Fibroblast of skin of back (primary cell): ENCODE data around the gene PPP1R9A.
A peak's percentile ranks its signal among the peaks of the same experiment; 100 is the strongest.

Experiments
- DNase-seq: peaks from one replicate; pipeline ENCODE4 v3.0.0-alpha.2; 2013

Gene PPP1R9A

DNA sequence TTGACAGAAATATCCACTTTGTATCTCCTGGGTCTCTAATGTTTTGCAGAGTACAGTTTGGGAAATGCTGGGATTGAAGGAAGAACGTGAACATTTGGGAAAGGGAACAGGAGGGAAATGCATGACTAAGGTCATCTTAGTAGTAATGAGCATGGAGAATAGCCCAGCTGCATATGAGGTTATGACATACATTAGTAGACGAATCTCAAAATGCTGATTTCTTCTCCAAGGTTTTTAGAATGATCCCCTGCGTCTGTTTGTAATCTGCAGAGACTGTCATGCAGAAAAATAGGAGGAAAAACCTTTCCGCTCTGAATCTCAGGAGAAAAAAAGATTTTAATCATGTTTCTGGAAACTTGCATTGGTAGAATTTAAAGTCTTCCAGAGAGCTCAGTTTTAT is 133.6 kb downstream of the PPP1R9A start:
- DNase-seq = no peak

DNA sequence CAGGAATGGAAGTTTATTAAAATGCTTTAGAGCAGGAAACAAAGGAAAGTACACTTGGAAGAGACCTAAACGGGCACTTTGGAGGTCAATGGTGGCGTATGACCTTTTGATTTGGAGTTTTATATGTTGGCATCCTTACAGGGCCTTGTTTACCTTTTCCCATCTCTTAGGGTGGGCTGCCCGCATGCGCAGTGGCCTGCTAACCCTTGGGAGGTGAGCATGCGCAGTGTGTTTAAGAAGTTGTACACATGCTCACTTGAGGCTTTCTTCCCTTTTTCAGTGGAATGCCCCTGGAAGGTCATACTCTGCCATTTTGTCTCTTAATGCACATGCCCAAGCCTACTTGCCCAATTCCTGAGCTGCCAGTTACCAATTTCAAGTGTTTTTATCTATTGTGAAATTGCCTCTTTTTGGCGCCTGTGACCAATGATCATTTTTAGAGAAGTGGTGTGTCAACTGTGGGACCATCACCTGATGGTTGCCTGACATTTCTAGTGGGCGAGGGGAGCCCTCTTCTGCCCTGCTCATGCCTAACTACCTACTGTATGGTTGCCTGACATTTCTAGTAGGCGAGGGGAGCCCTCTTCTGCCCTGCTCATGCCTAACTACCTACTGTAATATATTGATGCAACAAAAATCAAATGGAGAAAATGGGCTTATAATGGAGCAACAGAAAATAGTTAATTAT is 138.0 kb downstream of the PPP1R9A start:
- DNase-seq = peak; percentile 32

DNA sequence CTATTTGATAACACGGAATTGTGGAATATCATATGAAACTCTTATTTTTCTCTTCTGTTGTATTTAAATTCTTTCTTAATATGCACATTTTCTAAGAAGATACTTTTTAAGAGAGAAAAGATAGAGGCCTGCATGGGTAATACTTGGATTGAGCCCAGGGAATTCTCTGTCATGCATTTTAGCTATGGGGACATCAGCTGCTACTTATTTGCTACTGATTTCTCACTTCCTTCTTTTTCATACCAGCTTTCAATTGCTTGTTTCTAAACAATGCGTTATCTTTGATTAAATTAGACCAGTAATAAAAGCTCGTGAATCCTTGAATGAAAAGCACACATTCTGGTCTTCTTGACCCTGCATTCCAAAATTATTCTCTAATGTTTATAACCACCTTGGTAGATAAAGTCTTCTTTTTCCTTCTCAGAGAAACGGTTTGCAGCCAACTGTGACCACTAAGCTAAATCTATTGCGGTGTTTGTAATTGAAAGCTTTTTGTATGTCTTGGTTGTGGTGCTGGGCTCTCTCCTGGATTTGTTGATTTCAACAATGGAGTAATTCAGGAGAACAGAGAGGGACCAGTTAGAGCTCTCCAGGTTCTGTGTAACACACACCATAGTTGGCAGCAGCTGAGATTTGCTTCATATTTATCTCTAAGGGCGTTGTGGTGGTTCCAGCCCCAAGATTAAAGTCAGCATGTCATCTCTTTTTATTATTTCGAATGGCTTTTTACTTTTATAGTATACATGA is 139.3 kb downstream of the PPP1R9A start:
- no peak for DNase-seq

DNA sequence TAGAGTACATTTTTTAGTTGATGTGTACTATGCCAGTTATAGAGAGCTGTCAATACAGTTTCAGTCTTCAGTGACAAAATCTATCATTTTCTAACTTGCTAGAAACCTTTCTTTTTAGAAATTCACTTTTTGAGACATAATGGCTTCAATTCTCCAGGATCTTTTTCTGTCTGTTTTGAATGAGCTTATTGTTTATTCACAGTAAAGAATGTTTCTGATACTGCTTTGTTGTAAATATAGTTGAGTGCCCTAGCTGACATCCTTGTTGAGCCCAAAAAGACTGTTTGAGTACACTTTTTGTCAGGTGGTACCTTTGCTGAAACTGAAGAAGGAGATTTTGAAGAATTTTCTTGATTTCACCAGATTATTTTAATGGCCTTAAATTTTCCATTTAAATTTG is 139.9 kb downstream of the PPP1R9A start:
- no peak for DNase-seq

DNA sequence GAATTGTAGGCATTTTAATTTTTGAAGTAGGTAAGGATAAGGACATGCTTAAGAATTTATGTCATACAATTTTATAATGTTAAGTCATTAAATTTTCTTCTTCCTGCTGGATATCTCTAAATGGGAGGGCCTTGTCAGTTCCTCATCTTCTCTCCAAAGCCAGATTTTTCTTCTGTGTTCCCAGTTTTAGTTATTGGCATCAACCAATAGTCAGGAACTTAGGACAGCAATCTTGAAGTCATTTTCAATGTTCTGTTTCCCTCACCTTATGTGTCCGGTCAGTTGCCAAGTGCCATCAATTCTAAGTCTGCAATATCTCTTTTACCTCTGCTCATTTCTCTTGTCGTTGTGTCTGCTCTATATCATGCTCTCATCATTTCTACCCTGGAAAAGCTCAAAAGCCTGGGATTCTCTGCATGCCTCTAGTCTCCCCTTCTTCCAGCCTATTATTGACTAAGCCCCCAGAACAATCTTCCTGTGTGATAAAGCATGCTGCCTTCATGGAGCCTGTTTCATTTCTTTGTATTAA is 145.2 kb downstream of the PPP1R9A start:
- DNase-seq = no peak

DNA sequence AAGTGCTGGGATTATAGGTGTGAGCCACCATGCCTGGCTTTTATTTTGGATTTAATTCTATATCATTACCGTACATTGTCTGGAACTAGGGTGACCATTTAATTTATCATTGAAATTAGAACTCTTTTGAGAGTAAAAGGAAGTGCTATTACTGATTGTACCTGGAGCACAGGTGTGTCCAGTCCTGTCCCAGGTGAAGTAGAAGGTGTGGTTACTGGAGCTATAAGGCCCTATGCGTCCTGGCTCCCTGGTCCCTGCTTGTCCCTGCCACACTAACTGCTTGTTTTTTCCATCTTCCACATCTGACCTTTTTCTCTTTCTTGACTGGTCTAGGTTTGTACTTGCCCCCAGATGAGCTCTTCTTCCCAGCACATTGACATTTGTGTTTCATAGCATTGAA is 147.0 kb downstream of the PPP1R9A start:
- no peak for DNase-seq

DNA sequence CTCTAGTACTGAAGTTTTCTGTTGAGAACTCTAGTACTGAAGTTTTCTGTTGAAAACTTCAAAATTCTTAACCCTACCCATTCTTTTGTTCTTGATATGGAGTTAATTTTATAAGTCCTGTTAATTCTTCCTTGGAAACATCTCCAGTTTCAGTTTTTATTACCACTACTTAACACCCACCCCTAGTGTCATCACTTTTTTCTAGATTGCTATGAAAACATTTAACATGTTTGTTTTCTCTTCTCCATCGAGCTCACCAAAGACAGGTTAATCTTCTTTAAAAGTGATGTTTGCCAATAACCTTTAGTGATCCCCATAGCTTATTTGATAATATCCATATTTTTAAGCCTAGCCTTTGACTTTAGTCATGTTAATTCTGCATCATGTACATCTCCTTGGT is 147.9 kb downstream of the PPP1R9A start:
- DNase-seq = no peak

DNA sequence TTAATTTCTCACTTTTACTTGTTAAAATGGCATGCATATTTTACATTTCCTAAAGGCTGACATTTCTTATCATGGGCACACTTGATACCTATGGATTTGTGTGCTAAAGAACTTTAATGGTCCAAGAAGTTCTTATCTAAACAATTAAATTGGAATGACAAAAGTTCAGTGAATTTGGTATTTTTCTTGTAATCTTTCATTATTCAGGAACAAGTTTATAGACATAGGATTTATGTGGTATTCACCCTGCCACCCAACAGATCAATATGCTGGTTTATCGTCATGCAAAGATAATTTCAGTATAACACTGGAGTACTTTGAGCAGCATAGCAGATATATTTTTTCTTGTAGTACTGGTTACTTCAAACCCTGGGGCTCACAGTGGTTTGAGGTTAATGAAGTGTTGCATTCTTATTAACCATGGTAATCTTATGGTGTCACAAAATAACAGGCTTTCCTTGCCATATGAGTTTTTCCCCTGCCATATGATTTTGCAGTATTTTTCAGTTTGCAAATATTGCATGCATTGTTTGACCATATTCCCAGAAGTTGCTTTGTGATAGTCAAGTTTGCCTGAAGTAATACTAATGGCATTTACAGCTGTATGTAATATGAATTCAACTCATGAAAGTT is 148.8 kb downstream of the PPP1R9A start:
- DNase-seq = no peak

DNA sequence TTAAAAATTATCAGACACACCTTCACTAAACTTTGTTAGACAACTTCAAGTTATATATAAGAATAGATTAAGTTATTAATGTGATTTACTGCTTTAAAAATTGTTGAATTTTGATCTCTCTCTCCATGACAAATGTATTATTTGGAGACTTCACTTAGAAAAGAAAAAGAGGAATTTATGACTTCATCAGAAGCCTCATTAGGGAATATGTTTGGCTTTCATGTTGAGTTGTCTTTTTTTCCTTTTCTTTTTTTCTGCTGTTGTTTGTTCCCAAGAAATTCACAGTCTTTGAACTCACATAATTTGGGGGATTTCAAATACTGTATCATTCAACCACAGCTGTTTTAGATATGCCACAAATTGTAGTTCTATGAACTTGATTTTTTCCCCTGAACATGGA is 149.5 kb downstream of the PPP1R9A start:
- no peak for DNase-seq

DNA sequence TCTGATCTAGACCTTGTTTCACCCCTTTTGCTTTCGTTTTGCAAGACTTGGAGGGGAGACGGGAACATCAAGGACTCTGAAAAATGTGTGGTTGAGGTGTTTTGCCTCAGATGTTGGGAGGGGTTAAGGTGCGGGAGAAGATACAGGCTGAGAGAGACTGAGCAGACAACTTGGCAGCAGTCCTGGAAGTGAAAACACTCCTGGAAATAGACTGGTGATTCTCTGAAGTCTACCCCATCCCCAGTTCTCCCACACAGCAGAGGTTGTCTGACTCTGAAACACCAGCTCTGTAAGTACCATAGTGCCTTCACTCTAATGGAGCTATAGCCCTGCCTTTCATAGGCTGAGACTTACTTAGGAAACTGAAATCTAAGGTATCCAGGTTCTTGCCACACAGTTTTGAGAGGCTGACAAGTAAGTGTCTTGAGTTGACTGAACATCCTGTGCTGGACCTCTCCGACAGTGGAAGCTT is 152.5 kb downstream of the PPP1R9A start:
- DNase-seq = no peak

DNA sequence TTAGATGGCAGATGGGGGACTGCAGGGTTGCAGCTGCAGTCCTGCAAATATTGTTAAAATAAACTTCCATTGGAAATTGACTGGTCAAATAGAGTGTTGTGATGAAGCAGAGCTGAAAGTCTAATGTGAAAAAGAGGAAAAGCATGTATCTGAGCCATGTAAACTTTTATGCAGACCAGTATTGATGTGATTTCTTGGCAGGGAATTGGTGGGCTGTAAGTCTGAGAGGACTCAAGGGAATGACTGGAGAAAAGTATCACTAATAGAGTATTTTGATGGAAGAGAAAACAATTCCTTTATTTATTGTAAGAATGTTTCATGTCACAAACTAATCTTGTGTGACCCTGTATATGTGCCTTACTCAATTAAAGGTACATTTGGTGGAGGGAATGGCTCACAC is 155.5 kb downstream of the PPP1R9A start:
- no peak for DNase-seq

DNA sequence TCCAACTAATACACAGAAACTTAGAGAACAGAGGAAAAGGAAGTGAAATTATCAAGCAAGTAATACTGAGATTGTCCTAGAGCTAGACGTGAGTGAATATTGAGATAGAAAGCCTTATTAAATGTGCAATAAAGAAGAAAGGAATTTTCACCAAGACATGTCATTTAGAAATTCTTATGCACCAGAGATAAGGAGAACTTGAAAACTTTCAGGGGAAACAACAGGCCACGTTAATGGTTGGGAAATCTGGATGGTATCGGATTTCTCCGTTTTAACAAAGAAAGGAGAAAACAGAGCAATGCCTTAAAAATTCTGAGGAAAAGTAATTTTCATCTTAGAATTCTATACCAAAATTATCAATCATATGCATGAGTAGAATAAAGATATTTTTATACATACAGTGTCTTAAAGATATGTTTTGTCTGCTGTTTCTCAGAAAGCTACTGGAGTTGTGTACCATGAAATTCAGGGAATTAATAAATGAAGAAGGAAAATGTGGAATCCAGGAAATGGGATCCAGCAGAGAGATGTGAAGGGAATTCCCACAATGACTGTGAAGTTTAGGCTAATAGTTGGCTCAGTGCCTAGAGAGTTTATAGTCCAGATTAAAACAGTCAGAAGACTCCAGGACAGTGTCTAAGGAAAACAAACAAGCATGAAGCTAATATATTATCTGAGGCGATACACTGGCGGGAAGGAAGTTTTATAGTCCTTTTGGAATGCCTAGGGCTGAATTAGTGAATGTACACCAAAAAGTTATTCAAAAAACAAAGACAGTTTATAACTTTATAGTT is 159.5 kb downstream of the PPP1R9A start:
- peak; percentile 65 for DNase-seq

DNA sequence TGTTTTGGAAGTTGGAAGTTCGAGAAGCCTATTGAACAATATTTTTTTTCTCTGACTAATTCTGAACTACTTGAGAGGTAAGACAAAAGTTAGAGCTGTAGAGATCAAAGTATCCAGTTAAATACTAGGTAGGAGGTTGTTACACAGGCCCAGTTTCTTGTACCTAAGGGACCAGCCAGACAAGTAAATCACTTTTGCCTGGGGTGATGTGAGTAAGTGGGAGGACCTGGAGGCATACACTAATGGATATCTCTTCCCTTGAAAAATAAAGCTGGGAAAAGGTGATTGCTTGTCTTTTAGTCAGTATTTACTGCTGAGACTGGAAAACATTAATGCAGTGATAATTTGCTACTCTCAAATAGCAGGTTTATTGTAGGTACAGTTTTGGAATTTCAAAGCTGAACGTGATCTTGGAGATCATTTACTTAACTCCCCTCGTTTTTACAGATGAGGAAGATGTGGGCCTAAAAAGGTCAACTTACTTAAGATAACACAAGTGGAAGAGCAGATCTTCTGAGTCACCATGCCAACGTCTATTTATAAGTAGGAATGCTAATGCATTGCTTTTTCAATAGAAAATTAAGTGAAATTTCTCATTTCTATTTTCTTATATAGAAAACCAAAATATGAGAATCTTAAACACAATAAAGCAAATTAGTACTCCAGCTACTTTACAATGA is 181.3 kb downstream of the PPP1R9A start:
- peak; percentile 16 for DNase-seq

DNA sequence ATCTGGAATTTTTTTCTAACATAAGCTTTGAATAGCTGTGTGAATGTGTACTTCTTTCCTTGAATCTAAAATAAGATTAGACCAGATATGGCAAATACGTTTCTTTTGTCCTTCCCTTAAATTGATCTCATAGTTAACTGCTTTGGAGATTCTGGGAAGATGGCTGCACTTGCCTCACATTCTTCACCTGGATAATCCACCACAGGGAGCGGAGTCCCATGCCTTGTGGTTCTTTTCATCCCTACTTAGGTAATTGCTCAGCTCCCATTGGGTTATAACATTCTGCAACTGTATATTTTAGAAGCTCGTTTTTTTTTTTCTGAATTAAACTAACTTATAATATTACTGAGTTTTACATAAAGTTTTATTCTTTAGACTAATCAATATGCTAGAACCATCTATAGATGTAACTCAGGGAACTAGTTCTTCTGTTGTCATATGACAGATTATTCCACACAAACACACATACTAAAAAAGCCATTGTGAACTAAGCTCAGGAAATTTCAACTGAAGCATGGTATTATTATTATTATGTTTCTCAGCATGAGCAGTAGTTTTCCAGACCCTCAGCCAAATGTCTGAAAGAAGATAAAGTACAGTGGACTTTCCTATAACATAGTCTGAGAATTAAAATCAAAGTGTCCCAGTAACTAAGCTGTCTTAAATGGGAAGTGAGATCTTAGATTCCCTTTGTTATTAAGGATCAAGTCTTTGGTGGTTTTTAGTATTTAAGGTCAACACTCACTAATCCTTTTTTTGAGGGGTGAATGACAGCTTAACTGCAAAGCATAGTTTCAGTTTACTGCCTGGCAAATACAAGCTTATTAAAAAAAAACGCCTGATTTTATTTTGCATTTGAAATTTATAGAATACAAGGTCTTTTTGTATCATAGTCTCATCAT is 182.3 kb downstream of the PPP1R9A start:
- no peak for DNase-seq

DNA sequence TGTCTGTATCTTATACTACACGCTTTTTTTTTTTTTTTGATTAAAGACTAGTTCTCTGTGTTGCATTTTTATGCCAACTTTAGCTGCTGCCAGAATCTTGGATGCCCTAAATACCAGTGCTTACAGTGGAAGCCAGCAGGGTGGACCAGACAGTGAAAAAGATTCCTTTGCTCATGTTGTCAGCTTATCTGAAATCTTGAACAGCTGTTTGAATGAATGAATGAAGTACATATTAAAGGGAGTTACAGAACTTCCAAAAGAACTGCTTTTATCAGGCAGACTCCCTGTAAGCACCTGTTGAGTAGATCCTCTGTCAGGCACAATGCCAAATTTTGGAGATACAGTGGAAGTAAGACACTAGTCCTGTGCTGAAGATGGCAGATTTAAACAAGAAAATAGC is 184.9 kb downstream of the PPP1R9A start:
- DNase-seq = no peak

DNA sequence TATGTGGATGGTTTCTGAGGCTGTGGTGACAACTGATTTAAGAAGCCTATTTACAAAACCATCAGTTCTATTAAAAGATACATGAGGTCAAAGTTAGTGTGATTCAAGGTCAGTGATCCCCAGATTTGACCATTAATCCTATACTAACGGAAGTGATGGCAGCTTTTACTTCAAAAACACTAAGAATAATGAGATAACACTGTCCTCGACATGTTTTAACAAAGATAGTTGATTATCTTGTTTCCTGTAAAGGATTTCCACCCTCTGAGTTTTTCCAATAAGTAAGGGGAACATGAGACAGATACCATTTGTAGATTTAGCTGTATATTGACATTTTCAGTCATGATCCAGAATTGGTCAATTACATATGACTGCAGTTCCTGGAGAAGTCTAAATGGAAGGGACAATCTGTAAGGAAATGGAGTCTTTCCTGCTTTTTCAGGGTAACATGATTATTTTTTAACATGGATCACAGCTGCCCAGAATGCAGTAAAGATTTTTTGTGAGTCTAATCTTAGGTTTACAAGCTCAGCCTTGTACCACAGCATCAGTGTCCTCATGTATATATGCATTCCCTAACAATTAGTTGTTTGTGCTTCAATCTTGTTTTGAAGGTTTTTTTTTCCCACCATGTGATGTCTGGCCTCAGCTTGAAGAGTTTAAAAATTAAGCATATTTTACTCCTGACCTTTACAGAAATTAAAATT is 188.0 kb downstream of the PPP1R9A start:
- no peak for DNase-seq

DNA sequence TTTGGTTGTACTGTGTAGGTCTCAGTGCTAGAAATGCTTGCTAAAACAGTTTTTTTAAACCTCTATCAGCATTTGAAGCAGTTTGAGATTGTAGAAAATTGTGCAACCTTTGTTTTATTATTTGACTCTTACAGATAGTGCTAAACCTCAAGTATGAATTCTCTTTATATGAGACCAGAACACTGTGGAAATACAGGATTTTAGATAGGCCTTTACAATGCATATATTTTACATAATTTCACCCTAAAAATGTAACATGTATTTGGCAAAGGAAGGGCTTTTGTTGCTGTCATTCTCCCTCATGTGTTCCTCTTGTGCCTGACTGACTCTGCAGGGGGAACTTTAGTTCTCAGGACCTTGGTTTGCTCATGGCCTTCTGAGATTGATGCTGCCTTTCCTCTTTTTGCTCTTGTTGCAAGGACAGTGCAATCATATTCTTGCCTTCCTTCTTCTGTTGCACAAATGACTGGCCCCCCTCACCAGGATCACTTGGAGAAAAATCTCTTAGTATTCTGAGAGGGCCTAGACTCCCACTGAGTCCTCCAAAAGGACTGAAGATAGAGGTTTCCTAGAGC is 188.7 kb downstream of the PPP1R9A start:
- peak; percentile 14 for DNase-seq

DNA sequence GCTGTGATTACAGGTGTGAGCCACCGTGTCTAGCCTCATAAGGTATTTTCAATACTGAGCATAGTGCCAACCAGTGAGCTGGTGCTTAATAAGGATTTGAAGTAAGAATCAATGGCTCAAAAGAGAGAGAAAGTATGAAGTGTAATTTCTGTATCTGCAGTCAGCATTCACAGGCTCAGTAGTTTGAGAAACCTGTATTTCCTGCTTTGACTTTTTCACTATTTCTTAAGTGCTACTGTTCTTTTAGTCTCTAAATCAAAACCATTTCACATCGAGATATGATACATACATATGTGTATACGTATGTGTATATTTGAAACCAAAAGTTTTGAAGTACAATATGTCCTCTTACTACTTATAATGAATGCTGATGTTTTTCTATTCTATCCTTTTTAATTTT is 189.9 kb downstream of the PPP1R9A start:
- no peak for DNase-seq

DNA sequence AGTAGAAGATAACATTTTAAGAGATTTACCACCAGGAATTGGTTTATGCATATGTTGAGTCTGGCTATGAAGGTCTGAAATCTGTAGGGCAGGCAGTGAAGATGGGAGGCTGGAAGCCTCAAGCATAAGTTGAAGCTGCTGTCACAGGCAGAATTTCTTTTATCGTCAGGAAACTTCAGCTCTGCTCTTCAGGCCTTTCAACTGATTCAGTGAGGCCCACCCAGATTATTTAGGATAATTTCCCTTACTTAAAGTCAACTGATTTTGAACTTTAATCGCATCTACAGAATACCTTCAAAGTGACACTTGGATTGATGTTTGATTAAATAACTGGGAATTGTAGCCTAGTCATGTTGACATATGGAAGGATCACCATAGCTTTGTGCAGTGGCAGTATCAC is 190.5 kb downstream of the PPP1R9A start:
- no peak for DNase-seq

DNA sequence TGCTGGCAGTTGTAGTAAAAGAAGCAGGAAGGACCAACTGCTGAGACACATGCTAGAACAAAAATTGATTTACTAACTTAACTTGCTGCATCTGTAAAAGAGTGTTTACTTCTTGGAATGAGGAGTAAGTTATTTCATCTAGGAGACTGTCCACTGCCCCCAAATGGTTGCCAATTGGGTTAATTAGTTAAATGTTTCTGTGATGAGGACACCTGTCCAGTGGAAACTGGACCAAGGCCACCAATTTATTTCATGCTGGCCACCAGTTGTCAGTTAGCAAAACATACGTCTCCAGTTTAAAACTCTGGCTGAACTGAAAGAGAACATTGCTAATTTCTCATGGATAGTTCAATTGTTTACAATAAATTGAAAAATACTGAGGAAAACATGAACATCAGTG is 191.7 kb downstream of the PPP1R9A start:
- DNase-seq = no peak
